Measurements from ENCODE around the gene MRPL39.

GRCh38 chr21:25582888-25583287 is 24.4 kb downstream of the MRPL39 start:
- TF ChIP-seq CTCF (IDR thresholded peaks at IDR 0.05) (no peak), POLR2A (IDR thresholded peaks at IDR 0.05) (no peak)
